HG03432 (cell line): ENCODE data around the gene IGLL1.
"Not testable (repeated sequence)": the region's sequence is repeated elsewhere in the genome, so short reads cannot be mapped to it uniquely, and the experiment has no call there.

ENCODE experiments used
- ATAC-seq: cut with Tn5 transposase; IDR thresholded peaks from one replicate; pipeline ENCODE4 v1.9.1; 2021; ENCODE audit warnings: mild to moderate bottlenecking, moderate library complexity; ENCODE audit not compliant: unreplicated experiment

IGLL1 gene

DNA sequence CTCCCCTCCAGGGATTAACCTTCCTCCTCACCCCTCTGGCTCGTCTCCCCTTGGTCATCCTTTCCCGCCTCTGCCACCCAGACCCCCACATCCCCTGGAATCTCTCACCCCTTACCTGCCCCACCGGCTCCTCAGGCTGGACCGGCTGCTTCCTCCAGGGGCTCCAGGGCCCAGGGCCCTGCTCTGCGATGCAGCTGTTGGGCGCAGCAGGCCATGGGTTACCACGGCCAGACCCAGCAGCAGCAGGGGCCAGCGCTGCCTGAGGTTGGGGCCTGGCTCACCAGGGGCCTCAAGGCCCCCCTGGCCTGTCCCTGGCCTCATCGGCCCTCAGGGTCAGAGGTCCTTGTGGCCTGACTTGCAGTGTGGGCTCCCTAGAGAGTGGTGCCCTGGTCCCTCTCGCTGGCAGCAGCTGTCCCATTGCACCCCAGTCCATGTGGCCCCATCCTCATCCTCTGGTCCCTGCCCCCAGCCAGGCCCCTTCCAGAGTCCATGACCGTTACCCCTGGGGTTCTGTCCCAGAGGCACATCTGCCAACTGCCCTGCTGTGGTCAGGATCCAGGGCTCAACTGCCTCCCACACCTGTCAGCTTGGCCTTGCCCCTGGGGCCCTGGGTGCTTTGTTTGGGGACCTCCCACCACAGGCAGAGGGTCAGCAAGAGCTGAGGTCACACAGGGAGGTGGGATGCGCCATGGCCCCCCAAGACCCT lies at the start of gene IGLL1:
IGLL1 (minus strand) TSS at position 421 of the 706 bp plus-strand sequence; CDS start at position 321, 100 bp downstream.
- no peak for ATAC-seq

DNA sequence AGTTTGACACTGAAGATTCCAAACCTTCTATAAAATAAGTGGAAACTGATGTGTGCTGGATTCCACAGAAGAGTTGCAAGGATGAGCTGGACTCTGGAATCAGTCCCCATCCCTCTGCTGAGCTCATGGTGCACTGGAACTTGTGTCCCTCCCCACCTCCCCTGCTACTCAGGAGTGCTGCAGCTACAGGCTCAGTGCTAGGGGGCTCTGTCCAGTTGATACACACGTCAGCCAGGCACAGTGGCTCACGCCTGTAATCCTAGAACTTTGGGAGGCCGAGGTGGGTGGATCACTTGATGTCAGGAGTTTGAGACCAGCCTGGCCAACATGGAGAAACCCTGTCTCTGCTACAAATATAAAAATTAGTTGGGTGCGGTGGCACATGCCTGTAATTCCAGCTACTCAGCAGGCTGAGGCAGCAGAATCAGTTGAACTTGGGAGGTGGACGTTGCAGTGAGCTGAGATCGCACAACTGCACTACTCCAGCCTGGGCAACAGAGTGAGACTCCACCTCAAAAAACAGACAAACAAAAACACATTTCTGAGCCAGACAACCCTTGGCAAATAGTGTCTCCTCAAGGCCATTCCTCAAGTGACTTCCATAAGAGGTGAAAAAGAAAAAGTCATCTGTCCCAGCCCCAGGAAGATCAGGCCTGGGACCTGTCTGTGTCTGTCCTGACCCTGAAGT lies 48.1 kb upstream of the IGLL1 start:
- ATAC-seq = not testable (repeated sequence)

DNA sequence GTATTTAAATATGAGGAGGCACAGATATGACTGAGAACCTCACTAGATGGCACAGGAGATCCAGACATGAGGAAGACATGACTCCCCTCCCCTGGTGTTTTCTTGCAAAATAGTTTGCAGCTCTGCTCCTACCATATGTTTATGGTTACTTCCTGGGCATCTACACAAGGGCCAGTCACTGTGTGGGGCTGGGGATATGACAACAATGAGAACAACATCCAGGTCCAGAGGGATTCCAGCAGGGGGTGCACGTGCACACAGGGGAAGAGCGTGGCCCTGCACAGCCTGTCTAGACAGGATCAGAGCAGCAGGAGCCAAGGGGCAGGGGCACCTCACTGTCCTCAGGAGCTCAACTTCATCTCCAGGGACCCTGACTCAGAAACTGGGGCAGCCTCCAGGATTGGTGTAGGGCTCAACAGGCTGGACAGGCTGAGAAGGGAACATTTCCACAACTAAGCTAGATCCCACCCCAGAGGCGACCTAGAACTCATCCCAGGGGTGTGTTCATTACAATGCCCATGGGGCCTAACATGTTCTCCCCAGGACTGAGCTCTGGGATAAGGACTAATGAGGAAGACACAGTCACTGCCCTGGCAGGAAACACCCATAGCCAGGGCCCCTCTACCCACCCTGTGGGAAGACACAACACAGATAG lies 47.4 kb upstream of the IGLL1 start:
- not testable (repeated sequence) for ATAC-seq

DNA sequence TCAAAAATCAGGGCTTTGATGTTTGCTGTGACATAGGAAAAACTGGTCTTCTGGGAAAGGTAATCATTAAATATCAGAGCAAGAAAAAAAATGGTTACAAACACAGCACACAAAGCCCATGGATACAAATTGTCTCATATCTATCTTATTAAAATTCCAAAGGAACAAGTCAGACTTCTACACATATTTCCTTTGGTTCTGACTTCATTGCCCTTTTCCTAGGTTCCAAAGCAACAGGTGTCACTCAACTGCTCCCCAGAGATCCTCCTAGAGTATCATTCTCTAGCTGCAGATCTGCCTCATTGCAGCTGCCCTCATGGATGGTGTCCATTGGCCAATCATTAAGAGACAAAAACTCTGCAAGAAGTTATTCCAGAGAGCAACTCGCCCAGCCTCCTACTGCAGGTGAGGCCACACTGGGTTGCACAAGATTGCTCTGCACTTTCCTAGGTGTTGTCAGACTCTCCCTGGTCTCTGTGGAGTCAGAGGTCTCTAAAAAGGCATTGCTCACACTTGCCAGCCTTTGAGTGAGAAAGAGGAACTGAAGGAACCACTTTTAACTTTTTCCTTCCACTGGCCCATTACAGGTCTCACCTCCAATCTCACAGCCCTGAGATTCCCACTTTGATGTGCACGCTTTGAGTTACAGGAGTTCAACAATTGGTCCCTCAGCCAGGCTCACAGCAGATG lies 46.3 kb upstream of the IGLL1 start:
- no peak for ATAC-seq

DNA sequence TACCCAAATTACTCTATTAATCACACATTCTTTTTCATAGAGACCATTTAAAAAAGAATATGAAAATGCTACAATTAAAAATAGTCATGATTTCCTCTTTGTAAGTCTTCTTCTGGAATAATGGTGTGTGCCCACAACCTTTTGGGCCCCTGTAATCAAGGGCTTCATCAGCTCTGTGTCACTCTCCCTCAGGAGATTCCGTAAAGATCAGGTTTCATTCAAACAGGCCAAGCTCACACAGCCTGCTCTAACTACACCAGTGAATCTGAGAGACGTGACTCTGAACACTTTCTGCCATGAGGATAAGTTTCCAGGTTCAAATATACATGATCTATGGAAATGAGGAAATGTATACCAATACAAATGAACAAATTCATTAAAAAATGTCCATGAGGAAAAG lies 42.5 kb upstream of the IGLL1 start:
- no peak for ATAC-seq

DNA sequence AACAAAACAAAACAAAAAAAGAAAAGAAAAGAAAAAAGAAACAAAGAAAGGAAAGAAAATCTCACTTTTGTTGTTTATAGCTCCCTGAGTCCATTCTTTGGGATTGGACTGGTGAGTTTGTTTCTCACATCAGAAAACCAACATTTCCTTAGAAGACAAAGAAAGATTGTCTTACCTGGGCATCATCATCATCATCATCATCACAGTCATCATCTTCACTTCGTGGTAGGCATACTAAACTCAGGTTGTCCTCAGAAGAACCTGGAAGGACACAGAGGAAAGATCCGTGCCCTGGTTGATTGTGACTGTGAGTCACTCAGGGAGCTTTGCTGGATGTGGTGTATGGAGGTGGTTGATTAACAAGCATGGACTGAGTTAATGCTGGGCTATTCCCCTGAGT lies 41.8 kb upstream of the IGLL1 start:
- not testable (repeated sequence) for ATAC-seq

DNA sequence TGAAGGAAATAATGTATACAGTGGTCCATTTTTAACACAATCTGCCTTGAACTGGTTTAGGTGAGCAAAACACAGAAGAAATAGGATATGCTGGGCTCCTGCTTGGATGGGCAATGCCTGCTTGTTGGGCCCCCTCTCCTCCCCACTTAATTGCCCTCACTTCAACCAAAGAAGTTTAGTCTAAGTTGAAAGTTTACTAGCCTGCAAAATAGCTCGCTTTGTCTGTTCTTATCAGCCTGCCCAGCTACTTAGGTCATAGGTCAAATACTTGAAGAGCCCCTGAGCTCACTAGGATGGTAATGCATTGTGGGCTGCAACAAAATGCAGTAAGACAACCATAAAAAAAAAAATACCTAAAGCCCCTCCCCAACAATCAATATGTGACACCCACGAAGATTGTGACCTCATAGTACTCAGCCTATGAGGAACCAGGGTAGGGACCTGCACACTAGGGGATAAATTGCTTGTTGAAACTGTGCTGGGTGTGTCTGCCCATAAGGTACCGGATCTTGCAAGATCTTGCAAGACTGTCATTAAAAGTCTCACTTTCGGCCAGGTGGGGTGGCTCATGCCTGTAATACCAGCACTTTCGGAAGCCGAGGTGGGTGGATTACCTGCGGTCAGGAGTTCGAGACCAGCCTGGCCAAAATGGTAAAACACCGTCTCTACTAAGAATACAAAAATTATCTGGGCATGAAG lies 41.1 kb upstream of the IGLL1 start:
- no peak for ATAC-seq

DNA sequence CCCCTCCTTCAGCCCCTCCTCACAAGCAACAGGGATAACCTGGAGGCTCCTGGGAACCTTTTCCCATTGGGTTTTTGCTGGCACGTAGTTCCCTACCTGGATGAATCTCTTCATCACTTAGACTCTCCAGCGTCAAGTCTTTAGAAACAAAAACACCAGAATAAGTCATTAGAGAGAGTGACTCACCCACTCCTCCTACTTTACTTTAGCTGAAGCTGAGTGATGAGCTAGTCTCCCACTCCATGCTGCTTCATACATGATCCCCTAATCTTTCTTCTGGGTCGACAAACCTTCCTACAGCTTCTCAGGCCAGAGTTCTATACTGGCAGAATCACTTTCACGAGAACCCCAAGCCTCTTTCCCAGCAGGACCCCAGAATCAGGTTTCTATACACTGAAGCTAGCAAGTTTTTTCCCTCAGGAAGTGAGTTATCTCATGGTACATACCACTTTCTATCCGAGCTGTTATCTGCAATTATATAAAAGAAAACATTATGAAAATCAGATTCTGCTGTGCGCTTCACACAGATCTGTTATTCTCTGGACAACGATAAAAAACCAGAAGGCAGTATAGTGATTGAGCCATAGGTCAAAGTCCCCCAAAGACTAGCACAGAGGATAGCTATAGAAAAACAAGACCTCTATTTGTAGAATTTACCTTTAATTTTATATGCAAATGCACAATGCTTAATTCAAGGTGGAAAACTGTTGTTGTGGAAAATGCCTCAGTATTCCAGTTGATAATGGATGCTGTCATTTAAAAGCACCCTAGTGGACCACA lies 33.3 kb upstream of the IGLL1 start:
- ATAC-seq = no peak

DNA sequence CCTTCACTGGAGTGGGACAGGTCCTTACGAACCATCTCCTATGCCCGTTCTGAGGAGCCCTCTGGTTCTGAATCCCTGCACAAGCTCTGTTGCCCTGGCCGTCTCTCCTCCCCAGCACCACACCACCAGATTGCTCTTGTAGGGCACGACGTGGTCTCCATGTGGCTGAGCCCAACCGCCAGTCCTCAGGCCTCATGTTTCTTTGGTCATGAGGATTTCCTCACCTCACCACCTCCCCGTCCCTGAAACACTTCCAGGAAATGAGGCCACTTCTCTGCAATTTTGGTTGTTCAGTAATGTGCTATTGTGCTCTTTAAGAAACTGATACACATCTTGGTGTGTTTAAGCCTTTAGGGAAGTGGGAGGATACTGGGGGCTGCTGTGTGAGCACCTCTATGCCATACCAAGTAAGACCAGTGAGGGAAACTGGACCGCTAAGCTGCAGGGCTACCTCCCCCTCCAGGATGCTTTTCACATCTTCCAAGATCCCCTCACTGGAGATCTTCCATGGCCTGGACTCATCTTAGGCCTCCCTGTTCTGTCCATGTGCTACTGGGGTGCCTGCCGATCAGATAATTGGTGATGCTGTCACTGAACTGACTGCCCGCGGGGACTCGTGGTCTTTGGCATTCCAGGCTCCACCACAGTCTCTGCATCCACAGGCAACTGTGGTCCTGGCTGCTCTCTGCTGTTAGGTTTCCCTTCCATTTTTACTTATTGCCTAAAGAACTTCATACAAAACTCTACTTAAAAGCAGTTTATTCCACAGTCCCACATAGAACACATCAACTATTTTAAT lies 30.1 kb upstream of the IGLL1 start:
- no peak for ATAC-seq

DNA sequence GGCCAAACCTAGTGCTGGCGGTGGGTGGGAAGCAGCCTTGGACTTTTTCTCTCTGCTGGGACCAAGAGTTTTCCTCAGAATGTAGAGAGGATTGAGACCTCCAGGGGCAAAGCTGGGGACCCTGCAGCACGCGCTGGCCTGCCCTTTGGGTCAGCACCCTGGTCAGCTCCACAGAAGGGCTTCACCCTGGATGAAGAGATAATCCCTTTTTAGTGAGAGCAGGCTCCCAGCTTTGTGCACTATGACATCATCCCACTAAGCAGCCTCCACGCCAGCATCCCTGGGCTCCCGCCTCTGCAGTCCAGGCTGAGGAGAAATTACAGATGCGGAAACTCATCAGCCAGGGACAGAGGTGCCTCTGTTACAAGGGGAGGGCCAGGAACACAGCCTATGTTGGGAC lies 28.5 kb upstream of the IGLL1 start:
- ATAC-seq = no peak

DNA sequence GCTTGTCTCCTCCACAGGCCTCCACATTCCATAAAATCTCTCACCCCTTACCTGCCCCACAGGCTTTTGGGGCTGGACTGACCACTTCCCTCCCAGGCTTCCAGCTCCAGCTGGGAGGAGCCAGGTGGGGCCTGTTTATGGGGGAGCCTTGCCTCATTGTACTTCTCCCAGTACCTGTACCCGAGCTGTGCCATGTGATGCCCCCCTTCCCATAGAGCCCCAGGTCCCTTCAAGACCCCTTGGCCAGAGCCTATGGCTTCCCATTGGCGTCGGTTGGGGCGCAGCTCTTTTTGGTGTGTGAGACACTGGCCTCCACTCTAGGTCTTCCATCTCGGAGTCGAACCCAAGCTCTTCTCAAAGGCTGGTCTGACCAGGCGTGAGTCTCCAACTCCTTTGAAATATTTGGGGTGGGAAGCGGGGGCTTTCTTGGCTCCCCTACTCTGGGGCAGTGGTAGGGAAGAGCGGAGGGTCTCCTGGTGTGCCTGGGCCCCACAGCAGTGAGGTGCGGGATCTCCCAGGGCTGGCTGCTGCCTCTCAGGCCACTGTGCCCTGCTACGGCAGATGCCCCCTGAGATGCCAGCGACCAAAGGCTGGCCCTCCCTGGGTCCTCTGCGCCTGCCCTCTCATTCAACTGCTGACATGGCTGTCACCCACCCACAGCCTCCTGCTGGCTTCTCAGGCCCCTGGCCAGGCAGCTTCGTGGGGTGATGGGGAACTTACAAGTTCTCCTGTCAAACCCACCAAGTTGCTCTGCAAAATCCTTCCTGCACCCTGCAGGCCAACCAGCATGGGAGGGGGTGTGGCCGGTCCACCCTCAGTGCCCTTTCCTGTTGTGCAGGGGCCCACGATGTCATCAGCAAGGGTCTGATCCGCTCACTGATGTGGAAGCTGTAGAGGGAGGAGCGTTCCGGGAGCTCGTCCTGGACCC lies 26.4 kb upstream of the IGLL1 start:
- ATAC-seq = no peak

DNA sequence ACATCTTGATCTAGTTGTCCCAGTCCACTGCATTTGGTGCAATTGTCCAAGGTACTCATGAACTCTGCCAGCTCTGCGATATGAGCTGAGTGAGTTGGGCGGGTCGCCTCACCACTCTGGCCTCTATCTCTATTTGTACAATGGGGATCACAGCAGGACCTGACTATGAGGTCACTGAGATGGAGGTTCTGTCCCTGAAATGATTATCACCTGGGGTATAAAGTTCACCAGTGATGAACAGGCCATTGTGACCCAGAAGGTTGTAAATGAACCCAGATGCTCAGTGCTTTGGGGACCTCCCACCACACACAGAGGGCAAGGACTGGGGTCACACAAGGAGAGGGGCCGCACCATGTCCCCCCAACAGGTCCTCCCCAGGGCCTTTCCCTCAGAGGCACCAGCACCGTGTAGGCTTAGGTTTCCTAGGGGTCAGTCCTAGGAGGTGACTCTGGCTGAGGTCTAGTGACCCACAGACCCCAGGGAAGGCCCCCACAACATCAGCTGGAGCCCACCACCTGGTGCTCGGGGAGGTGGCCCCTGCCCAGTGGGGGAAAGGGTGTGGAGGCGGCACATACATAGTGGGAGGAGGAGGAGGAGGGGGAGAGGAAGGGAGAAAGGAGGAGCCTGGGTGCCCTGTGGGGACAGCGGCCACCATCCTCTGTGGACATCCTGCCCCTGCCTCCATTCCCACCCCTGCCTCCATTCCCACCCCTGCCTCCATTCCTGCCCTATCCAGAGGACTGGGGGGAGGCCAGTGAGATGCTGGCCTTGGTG lies 25.0 kb upstream of the IGLL1 start:
- no peak for ATAC-seq

DNA sequence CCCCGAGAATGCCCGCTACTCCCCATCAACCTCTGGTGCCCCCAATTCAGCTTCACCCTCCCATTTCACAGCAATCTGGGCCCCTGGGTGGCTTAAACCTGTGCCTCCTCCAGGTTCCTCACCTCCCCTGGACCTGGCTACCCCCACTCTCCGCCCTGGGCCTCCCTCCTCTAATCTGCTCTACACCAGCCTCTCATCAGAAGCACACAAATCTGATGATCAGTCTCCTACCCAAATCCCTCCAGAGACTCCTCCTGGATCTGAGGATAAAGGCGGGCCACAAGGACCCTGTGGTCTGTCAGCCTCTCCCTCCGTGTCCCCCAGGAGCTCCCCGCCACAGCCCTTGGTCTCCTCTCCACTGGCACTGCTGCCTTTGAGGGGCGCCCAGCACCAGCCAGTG lies 23.2 kb upstream of the IGLL1 start:
- no peak for ATAC-seq

DNA sequence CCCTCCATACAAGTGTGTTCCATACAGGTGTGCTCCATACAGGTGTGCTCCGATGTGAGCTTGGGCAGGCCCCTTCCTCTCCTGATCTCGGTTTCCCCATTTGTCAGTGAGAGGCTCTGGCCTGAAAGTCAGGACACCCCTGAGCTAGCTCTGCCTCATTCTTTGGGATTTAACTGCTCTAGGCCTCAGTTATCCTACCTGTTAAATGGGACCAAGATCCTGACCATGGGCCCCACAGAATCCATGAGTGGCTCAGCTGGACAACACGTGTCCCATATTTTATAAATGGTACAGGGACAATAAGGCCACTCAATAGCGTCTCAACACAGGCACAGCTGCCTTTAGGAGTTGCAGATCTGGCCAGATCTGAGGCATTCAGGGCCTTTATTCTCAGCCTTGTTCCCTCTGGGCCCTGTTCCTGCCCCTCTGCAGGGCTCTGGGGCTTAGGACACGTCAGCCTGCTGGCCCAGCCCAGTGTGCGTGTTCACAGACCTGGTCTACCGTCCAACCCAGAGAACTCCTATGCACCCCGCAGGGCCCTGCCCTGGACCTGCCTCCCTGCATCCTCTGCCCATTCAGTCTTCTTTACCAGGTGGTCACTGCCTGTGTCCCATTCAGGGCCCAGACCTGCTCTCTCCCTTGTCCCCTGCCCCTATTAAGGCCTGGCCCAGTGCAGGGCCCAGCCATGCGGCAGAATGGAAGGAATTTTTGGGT lies 18.9 kb upstream of the IGLL1 start:
- no peak for ATAC-seq

DNA sequence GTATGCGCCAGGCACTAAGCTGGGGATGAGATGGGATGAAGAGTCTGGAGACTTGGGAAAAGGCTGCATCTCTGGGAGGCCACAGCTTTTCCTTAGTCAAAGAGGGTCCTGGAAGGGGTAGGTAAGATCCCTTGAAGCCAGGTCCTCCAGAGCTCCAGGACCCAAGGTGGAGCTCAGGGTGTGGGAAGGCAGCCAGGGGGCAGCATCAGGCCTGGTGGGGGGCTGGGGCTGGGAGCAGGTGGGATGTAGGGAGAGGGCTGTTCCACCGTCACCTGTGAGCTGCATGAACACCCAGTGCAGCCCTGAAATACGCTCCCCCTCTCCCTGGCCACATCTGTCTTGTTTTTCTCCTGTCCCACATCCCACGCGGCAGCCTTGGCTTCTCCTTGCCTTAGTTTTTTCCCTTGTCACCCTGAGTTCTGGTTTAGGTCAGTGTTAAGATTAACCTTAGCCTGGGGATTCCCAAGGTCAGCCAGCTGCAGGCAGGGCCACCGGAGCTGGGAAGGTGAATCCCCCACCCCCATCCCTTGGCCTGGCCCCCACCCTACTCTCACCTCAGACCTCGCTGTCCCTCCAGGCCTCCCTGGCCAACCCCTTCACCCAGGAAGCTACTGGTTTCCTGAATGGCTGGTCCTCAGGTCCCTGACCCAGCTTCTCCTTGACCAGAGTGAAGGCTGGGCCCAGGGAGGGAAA lies 17.6 kb upstream of the IGLL1 start:
- ATAC-seq = not testable (repeated sequence)

DNA sequence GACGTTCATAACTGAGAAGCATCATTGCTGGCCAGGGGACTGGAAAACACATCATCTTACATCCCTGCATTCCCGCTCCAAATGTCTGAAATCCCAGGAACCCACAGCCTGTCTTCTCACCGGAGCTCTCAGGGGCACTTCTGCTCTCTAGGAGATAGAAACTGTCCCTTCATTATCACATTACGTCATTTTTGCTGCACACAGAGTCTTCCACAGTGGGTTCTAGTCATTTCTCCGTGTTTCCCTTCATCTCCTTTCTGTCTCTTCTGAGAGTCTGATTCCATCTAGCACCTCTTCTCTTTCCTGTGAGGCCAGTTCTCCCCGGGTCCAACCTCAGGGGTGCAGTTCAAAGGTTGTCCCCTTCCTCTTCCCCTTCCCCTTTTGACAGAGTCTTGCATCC lies 15.8 kb upstream of the IGLL1 start:
- not testable (repeated sequence) for ATAC-seq
